ENCODE data around the gene ATXN7L2. TPM values are rescaled to one million over a fixed set of nuclear protein-coding genes. Genes with fewer than 3 reads are reported as not detected.
"Not testable (repeated sequence)": the region's sequence is repeated elsewhere in the genome, so short reads cannot be mapped to it uniquely, and the experiment has no call there.

ATXN7L2 gene, protein sequence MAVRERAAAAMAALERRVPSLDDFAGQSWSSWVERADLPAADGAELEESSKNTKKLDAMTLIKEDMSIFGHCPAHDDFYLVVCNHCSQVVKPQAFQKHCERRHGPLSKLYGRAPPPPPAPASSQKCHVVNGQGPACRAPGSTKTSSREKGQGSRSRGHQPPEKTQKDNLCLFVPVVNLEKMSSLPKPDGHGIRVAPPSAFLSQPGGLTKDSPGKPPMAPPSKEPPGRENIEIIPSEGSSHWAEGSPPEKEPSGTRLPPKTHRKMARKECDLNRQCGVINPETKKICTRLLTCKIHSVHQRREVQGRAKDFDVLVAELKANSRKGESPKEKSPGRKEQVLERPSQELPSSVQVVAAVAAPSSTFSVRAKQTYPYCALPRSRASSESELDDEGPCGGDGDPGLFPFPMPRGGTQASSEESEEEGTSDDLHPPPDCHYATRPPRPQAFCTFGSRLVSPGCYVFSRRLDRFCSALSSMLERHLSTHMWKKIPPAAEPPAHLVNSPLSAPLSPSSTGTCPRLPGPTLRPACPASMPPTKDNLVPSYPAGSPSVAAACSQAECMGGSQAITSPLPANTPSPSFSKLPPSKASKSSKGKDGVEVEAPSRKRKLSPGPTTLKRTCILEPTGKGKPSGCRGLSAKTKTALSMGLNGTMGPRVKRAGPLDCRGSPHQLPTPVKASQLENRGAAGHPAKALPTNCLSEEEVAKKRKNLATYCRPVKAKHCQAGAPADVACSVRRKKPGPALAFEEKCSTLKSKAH
- total RNA-seq = 10 to 100 TPM; 10.2 to 11.6 TPM

DNA sequence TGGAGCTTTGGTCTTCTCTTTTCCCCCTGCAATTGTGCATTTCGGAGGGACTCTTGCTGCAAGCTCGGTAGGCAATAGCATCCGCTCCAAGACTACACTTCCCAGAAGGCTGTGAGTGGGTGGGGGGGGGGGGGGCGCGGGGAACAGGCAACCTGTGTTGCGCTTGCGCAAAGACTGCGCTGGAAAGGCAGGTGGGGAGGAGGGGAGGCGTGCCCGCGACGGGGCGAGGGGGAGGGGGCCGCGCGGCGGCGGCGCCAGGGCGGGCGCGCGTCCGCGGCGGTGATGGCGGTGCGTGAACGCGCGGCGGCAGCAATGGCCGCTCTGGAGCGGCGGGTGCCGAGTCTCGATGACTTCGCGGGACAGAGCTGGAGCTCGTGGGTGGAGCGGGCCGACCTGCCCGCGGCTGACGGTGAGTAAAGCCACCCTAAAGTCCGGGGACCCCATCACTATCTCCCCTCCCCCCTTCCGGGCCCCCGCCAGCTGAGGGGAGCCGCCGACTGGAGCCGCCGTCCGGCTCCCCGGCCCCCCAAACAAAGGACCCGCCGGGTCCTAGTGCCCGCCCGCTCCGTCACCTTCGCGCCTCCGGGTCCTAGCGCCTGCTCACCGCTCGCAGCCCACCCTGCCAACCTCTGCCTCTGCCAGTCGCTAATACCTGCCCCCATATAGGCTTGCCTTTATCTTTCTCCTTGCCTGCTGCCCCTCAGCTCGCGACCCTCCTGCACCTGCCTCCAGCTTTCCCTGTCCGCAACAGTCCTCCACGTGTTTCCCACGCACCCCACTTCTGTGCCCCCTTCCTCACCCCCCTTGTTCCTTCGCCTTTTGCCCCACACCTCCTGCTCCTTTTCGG is at the start of gene ATXN7L2:
Gene ATXN7L2 (plus strand): TSS at position 234 of the 847 bp plus-strand sequence. CDS start 49 bp downstream, at position 283.
- POLR2A ChIA-PET = interaction anchor here (0.5 to 3.3 kb wide), 13 partner anchors 10 to 1188 kb away, joined by 3 to 27 read pairs (median 4); partner anchors contain the start of genes CYB561D1, GNAI3, PSMA5 and PSRC1
- peaks cover 10% of the 10 kb centered on the region for H3K27me3 Mint-ChIP-seq (ENCODE audit: low read depth)
- peaks cover 45% of the 10 kb centered on the region for H3K4me1 Mint-ChIP-seq (ENCODE audit: low read depth)
- no peaks in the 10 kb centered on the region for H3K9me3 Mint-ChIP-seq (ENCODE audit: insufficient read depth)
- H3K27ac Mint-ChIP-seq = peak within 1 kb of the TSS; percentile 90
- ATAC-seq (peak; percentile 75), DNase-seq (peak; percentile 94)
- H3K4me3 Mint-ChIP-seq = peak within 1 kb of the TSS; percentile 91
- CTCF ChIA-PET = interaction anchor here (1.0 to 26.6 kb wide), 7 partner anchors 9 to 201 kb away, joined by 3 to 480 read pairs (median 12); partner anchors contain the start of genes AMIGO1, CYB561D1, PSMA5 and PSRC1
- peaks cover 5% of the 10 kb centered on the region for H3K36me3 Mint-ChIP-seq (ENCODE audit: low read depth)

DNA sequence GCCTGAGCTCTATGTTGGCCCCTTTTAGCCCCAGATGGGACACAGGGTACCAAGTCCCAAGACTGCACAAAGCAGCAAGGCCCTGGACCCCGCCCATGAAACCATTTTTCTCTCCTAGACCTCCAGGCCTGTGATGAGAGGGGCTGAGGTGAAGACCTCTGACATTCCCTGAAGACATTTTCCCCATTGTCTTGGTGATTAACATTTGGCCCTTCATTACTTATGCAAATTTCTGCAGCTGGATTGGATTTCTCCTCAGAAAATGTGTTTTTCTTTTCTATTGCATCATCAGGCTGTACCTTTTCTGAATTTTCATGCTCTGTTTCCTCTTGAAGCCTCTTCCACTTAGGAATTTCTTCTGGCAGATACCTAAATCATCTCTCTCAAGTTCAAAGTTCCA is 49.2 kb upstream of the ATXN7L2 start:
- Mint-ChIP-seq H3K27me3 (ENCODE audit: low read depth) (peaks cover 7% of the 10 kb centered on the region), H3K4me3 (no peak overlapping the region), H3K36me3 (ENCODE audit: low read depth) (no peaks in the 10 kb centered on the region), H3K9me3 (ENCODE audit: insufficient read depth) (peaks cover 5% of the 10 kb centered on the region), H3K4me1 (ENCODE audit: low read depth) (no peaks in the 10 kb centered on the region), H3K27ac (no peak overlapping the region)
- no peak for ATAC-seq
- POLR2A ChIA-PET = no interaction called here
- CTCF ChIA-PET = interaction anchor here (1.1 kb wide), 1 partner anchor 98 kb away, joined by 4 read pairs; no protein-coding TSS in a partner anchor
- DNase-seq = no peak

DNA sequence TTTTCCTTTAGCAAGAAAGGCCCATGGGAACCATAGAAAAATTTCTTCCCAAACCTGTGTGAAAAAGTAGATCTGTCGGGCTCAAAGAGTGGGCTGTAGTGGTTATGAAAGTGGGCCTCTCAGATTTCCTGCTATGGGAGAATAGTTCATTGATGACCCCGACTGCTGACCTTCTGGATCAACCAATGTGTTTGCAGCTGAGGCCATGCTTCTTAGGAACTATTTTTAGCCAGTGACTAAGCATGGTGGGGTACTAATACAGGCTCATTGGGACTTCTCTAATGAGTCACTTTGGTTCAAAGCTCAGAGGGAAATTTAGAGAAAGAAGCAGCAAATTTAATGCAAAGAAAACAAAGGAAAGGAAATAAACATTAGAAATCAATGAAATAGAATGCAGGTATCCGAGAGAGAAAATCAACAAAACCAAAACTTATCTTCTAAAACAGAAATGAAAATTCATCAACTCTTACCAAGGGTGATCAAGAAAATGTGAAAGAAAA is 44.9 kb upstream of the ATXN7L2 start:
- H3K27me3 Mint-ChIP-seq (ENCODE audit: low read depth) = peaks cover 7% of the 10 kb centered on the region
- H3K36me3 Mint-ChIP-seq (ENCODE audit: low read depth) = no peaks in the 10 kb centered on the region
- H3K9me3 Mint-ChIP-seq (ENCODE audit: insufficient read depth) = peaks cover 5% of the 10 kb centered on the region
- H3K27ac Mint-ChIP-seq = no peak overlapping the region
- no peaks in the 10 kb centered on the region for H3K4me1 Mint-ChIP-seq (ENCODE audit: low read depth)
- no peak for DNase-seq
- H3K4me3 Mint-ChIP-seq = no peak overlapping the region
- ChIA-PET POLR2A (no interaction called here), CTCF (no interaction called here)
- ATAC-seq = no peak

DNA sequence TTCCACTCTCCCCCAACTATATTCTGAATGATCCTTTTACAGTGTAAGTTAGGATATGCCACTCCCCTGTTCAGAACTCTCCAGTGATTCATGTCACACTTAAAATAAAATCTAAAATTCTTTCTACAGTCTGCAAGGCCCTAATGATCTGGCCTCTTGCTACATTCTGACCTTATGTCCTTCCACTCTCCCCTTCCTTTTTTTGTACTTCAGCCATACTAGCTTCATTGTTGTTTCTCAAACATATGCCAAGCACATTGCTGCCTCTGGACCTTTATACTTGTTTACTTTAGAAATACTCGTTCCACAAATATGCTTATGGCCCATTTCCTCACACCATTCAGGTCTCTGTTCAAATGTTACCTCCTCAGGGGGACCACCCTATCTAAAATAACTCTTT is 42.6 kb upstream of the ATXN7L2 start:
- ATAC-seq (no peak), DNase-seq (no peak)
- ChIA-PET CTCF (no interaction called here), POLR2A (interaction anchor here (1.4 kb wide), 1 partner anchor 15 kb away, joined by 4 read pairs; the partner anchor contains the start of gene PSMA5)
- Mint-ChIP-seq H3K4me1 (ENCODE audit: low read depth) (no peaks in the 10 kb centered on the region), H3K4me3 (no peak overlapping the region), H3K36me3 (ENCODE audit: low read depth) (no peaks in the 10 kb centered on the region), H3K27ac (no peak overlapping the region), H3K9me3 (ENCODE audit: insufficient read depth) (no peaks in the 10 kb centered on the region), H3K27me3 (ENCODE audit: low read depth) (peaks cover 9% of the 10 kb centered on the region)

DNA sequence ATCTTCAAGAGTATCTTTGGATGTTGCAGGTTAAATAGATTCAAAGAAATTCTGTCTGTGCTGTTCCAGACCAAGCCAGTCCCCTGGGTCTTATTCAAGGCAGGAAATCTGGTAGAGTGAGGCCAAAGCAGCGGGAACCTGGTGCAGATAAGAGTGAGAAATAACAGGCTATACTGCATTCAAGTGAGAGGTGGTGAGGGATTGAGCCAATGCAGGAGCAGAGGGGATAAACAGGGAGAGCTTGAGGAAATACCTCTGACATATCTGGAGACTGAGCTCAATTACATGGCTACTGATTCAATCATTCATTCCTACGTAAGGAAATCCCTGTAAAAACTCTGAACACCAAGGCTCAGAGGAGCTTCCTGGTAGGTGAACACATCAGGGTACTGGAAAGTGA is 40.2 kb upstream of the ATXN7L2 start:
- Mint-ChIP-seq H3K4me1 (ENCODE audit: low read depth) (no peaks in the 10 kb centered on the region), H3K4me3 (no peak overlapping the region), H3K9me3 (ENCODE audit: insufficient read depth) (no peaks in the 10 kb centered on the region), H3K27me3 (ENCODE audit: low read depth) (peaks cover 16% of the 10 kb centered on the region), H3K36me3 (ENCODE audit: low read depth) (no peaks in the 10 kb centered on the region), H3K27ac (no peak overlapping the region)
- no peak for DNase-seq
- ATAC-seq = no peak
- POLR2A ChIA-PET = no interaction called here
- CTCF ChIA-PET = no interaction called here

DNA sequence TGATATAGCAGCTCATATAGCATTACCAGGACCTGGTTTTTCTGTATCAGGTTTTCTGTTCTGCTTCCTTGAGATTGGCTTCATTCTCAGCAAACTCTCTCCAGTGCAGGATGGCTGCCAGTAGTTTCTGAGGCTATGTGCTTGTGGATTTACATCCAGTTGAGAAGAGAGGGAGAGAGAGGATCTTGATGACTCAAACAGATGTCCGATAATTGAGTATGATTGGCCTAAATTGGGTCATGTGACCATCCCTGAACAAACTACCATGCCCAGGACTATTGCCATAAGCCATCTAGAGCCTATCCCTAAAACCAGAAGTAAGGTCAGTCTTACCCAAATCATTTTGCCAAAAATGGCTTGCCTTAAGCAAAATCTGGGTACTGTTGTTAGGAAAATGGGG is 39.4 kb upstream of the ATXN7L2 start:
- Mint-ChIP-seq H3K36me3 (ENCODE audit: low read depth) (no peaks in the 10 kb centered on the region), H3K4me1 (ENCODE audit: low read depth) (no peaks in the 10 kb centered on the region), H3K9me3 (ENCODE audit: insufficient read depth) (no peaks in the 10 kb centered on the region), H3K27ac (no peak overlapping the region), H3K4me3 (no peak overlapping the region), H3K27me3 (ENCODE audit: low read depth) (peaks cover 18% of the 10 kb centered on the region)
- CTCF ChIA-PET = interaction anchor here (0.9 kb wide), 1 partner anchor 15 kb away, joined by 3 read pairs; no protein-coding TSS in a partner anchor
- POLR2A ChIA-PET = no interaction called here
- ATAC-seq = no peak
- no peak for DNase-seq

DNA sequence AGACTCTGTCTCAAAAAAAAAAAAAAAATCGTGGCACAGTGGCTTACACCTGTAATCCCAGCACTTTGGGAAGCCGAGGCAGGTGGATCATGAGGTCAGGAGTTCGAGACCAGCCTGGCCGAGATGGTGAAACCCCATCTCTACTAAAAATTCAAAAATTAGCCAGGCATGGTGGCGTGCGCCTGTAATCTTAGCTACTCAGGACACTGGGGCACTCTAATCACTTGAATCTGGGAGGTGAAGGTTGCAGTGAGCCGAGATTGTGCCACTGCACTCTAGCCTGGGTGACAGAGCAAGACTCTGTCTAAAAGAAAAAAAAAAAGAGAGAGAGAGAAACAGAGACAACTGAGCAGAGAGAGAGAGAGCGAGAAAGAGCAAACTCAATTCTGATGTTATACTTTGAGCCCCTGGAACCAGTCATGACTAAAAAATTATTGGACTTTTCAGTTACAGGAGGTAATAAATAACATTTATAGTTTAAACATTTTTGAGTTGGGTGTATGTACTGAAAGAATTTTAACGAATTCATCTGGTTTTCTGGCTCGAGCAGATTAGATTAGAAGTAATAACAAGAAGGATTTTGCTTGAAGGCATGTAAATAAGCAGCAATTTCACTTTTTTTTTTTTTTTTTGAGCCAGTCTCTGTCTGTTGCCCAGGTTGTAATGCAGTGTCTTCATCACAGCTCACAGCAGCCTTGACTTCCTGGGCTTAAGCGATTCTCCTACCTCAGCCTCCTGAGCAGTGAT is 37.6 kb upstream of the ATXN7L2 start:
- H3K9me3 Mint-ChIP-seq (ENCODE audit: insufficient read depth); H3K4me1 Mint-ChIP-seq (ENCODE audit: low read depth); CTCF ChIA-PET; DNase-seq; ATAC-seq; H3K36me3 Mint-ChIP-seq (ENCODE audit: low read depth); H3K27ac Mint-ChIP-seq; POLR2A ChIA-PET; H3K4me3 Mint-ChIP-seq: not testable (repeated sequence)
- H3K27me3 Mint-ChIP-seq (ENCODE audit: low read depth) = peaks cover 28% of the 10 kb centered on the region

DNA sequence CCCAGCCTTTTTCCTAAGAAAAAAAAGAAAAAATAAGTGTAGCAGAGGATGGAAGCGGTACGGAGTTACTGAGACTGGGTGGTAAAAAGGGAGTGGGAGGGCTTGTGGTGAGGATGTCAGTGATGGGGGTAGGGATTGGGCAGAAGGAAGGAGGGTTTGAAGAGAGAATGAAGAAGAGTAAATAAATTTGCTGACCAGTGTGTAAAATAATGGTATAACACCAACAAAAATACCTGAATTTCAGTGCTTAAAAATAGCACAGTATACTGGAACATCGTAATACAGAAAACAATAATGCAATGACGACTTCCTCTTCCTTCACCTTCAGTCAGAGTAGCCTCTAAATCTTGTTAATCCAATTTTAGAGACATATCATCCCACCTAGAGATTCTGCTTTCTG is 36.2 kb upstream of the ATXN7L2 start:
- CTCF ChIA-PET = no interaction called here
- H3K9me3 Mint-ChIP-seq (ENCODE audit: insufficient read depth) = no peaks in the 10 kb centered on the region
- peaks cover 29% of the 10 kb centered on the region for H3K27me3 Mint-ChIP-seq (ENCODE audit: low read depth)
- DNase-seq (no peak), ATAC-seq (no peak)
- POLR2A ChIA-PET = no interaction called here
- no peak overlapping the region for H3K27ac Mint-ChIP-seq
- no peaks in the 10 kb centered on the region for H3K4me1 Mint-ChIP-seq (ENCODE audit: low read depth)
- H3K36me3 Mint-ChIP-seq (ENCODE audit: low read depth) = no peaks in the 10 kb centered on the region
- H3K4me3 Mint-ChIP-seq = no peak overlapping the region

DNA sequence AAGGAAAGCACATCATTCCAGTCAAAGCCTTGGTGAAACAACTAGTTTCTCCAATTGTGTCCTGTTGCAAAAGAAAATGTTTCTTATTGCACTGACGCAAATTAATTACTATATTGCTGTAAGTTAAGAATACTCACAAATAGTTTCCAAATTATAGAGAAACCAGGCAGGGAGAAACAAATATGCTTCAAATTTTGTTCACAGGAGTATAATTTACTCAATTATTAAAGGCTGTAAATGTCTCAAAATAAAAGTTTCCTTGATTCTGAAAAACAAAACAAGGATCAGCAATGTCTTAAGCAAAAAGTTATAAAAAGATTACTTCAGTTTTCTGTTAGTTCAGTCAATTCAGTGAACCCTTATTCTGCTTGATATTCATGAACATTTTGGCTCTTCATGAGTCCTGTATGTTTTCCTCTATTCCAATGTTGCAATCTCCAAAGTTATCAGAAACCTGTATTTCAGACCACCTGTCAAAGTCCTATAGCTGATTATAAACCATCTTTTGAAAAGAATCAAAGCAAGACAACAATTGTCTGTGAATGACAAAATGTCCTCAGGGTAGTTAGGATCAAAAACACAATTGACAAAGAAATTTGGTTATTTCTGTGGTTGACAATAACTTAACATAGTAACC is 29.1 kb upstream of the ATXN7L2 start:
- H3K9me3 Mint-ChIP-seq (ENCODE audit: insufficient read depth) = peaks cover 20% of the 10 kb centered on the region
- POLR2A ChIA-PET = no interaction called here
- DNase-seq (no peak), ATAC-seq (no peak)
- H3K27ac Mint-ChIP-seq = no peak overlapping the region
- peaks cover 2% of the 10 kb centered on the region for H3K36me3 Mint-ChIP-seq (ENCODE audit: low read depth)
- H3K27me3 Mint-ChIP-seq (ENCODE audit: low read depth) = peaks cover 34% of the 10 kb centered on the region
- H3K4me3 Mint-ChIP-seq = no peak overlapping the region
- CTCF ChIA-PET = no interaction called here
- no peaks in the 10 kb centered on the region for H3K4me1 Mint-ChIP-seq (ENCODE audit: low read depth)

DNA sequence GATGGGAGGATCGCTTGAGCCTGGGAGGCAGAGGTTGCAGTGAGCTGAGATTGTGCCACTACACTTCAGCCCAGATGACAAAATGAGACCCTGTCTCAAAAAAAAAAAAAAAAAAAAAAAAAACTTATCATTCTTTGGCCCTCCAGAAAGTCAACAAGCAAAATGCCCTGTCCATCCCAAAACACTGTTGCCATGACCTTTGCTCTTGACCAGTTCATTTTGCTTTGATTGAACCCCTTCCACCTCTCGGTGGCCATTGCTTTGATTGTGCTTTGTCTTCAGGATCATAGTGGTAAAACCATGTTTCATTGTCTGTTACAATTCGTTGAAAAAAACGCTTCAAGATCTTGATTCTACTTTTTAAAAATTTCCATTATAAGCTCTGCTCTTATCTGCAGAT is 25.9 kb upstream of the ATXN7L2 start:
- peaks cover 2% of the 10 kb centered on the region for H3K36me3 Mint-ChIP-seq (ENCODE audit: low read depth)
- no peak for ATAC-seq
- no peak for DNase-seq
- H3K9me3 Mint-ChIP-seq (ENCODE audit: insufficient read depth) = peaks cover 20% of the 10 kb centered on the region
- no peak overlapping the region for H3K4me3 Mint-ChIP-seq
- H3K27ac Mint-ChIP-seq = no peak overlapping the region
- CTCF ChIA-PET = interaction anchor here (0.8 kb wide), 1 partner anchor 59 kb away, joined by 3 read pairs; no protein-coding TSS in a partner anchor
- H3K27me3 Mint-ChIP-seq (ENCODE audit: low read depth) = peaks cover 42% of the 10 kb centered on the region
- POLR2A ChIA-PET = no interaction called here
- H3K4me1 Mint-ChIP-seq (ENCODE audit: low read depth) = no peaks in the 10 kb centered on the region

DNA sequence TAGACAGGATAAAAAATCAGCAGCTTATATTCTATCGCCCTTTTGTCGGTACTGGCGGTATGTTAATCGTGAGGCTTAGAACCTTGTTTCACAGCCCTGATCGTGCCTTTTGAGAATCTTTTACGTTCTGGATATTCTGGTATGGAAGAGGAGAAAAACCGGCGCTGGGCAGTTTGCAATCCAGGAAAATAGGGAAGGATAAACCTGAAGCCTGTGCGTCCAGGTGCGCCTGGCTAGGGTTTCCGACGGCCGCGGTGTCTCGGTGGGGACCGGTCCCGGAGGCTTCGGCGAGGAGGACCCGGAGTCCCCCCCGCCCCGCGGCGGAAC is 17.6 kb upstream of the ATXN7L2 start:
- peaks cover 5% of the 10 kb centered on the region for H3K4me1 Mint-ChIP-seq (ENCODE audit: low read depth)
- no peak for ATAC-seq
- ChIA-PET POLR2A (no interaction called here), CTCF (no interaction called here)
- H3K27me3 Mint-ChIP-seq (ENCODE audit: low read depth) = peaks cover 71% of the 10 kb centered on the region
- no peaks in the 10 kb centered on the region for H3K36me3 Mint-ChIP-seq (ENCODE audit: low read depth)
- peak overlapping the region; percentile 56 for H3K4me3 Mint-ChIP-seq
- no peak overlapping the region for H3K27ac Mint-ChIP-seq
- H3K9me3 Mint-ChIP-seq (ENCODE audit: insufficient read depth) = no peaks in the 10 kb centered on the region
- no peak for DNase-seq

Measured in activated CD8-positive, alpha-beta T cell treated with anti-CD3 and anti-CD28 coated beads, Interleukin-2, amount 10 ng/mL, durations not matched to agents 7 days and 5 days (primary cell).